ENCODE measurements around the gene BRSK2. TPM values are rescaled to one million over a fixed set of nuclear protein-coding genes. Genes with fewer than 3 reads are reported as not detected.
A peak's percentile ranks its signal among the peaks of the same experiment; 100 is the strongest.

The BRSK2 gene
- total and polyA plus RNA-seq, 4 donors: 0.35 to 0.56 (median 0.52) TPM

- no peak for ATAC-seq (ENCODE audit: insufficient read depth, low FRiP score)
Observed at GRCh38 chr11:1480191-1480554, 90.4 kb downstream of the BRSK2 start.

GRCh38 chr11:1480555-1481482 lies 91.1 kb downstream of the BRSK2 start:
- Histone ChIP-seq H3K4me3 (no peak overlapping the region), H3K9me3 (ENCODE audit: control insufficient read depth in 4 of 4, insufficient read depth in 3 of 4, low read length in 3 of 4) (no peaks in the 10 kb centered on the region), H3K4me1 (ENCODE audit: control insufficient read depth in 5 of 5, insufficient read depth in 5 of 5, low read length in 5 of 5) (peaks cover 0 to 38% (median 2%) of the 10 kb centered on the region in 5 donors), H3K27me3 (ENCODE audit: control insufficient read depth in 3 of 3, insufficient read depth in 3 of 3, low read length in 2 of 3) (no peaks in the 10 kb centered on the region), H3K9ac (ENCODE audit: insufficient read depth in 1 of 2, low read length in 2 of 2) (no peak overlapping the region), H3K27ac (ENCODE audit: low read depth in 1 of 2, low read length in 1 of 2) (peak overlapping the region in 1 of 2 donors; percentile 27), H3K36me3 (ENCODE audit: control insufficient read depth in 4 of 4, insufficient read depth in 4 of 4, low read length in 4 of 4) (peaks cover 3 to 45% (median 13%) of the 10 kb centered on the region in 4 donors)
- no peak for TF ChIP-seq CTCF (IDR thresholded peaks at IDR 0.05; ENCODE audit: control extremely low read depth, extremely low read depth)
- ATAC-seq (ENCODE audit: insufficient read depth, low FRiP score) (no peak), DNase-seq (no peak)
- 93 to 95% methylated on average over 36 of the region's 36 CpGs for WGBS, 2 donors

More at GRCh38 chr11:1480191-1480554, 90.4 kb downstream of the BRSK2 start:
- 85 to 91% methylated on average over 13 of the region's 13 CpGs for WGBS, 2 donors
- peaks cover 3 to 49% (median 18%) of the 10 kb centered on the region in 4 donors for H3K36me3 ChIP-seq (ENCODE audit: control insufficient read depth in 4 of 4, insufficient read depth in 4 of 4, low read length in 4 of 4)
- no peak overlapping the region for H3K9ac ChIP-seq (ENCODE audit: insufficient read depth in 1 of 2, low read length in 2 of 2)
- DNase-seq: no peak
- no peak overlapping the region for H3K4me3 ChIP-seq
- peaks cover 0 to 33% (median 0%) of the 10 kb centered on the region in 5 donors for H3K4me1 ChIP-seq (ENCODE audit: control insufficient read depth in 5 of 5, insufficient read depth in 5 of 5, low read length in 5 of 5)
- no peak for TF ChIP-seq CTCF (IDR thresholded peaks at IDR 0.05; ENCODE audit: control extremely low read depth, extremely low read depth)
- no peak overlapping the region for H3K27ac ChIP-seq (ENCODE audit: low read depth in 1 of 2, low read length in 1 of 2)
- no peaks in the 10 kb centered on the region for H3K9me3 ChIP-seq (ENCODE audit: control insufficient read depth in 4 of 4, insufficient read depth in 3 of 4, low read length in 3 of 4)
- H3K27me3 ChIP-seq (ENCODE audit: control insufficient read depth in 3 of 3, insufficient read depth in 3 of 3, low read length in 2 of 3): no peaks in the 10 kb centered on the region

GRCh38 chr11:1481483-1481825 lies 91.7 kb downstream of the BRSK2 start:
- Histone ChIP-seq H3K4me1 (ENCODE audit: control insufficient read depth in 5 of 5, insufficient read depth in 5 of 5, low read length in 5 of 5) (peaks cover 0 to 44% (median 8%) of the 10 kb centered on the region in 5 donors), H3K36me3 (ENCODE audit: control insufficient read depth in 4 of 4, insufficient read depth in 4 of 4, low read length in 4 of 4) (peaks cover 3 to 44% (median 13%) of the 10 kb centered on the region in 4 donors), H3K9ac (ENCODE audit: insufficient read depth in 1 of 2, low read length in 2 of 2) (no peak overlapping the region), H3K27me3 (ENCODE audit: control insufficient read depth in 3 of 3, insufficient read depth in 3 of 3, low read length in 2 of 3) (no peaks in the 10 kb centered on the region), H3K27ac (ENCODE audit: low read depth in 1 of 2, low read length in 1 of 2) (peak overlapping the region in 1 of 2 donors; percentile 27), H3K4me3 (no peak overlapping the region), H3K9me3 (ENCODE audit: control insufficient read depth in 4 of 4, insufficient read depth in 3 of 4, low read length in 3 of 4) (no peaks in the 10 kb centered on the region)
- WGBS, 2 donors: 85 to 93% methylated on average over 2 of the region's 2 CpGs
- no peak for ATAC-seq (ENCODE audit: insufficient read depth, low FRiP score)
- TF ChIP-seq CTCF (IDR thresholded peaks at IDR 0.05; ENCODE audit: control extremely low read depth, extremely low read depth): no peak
- DNase-seq: no peak

Measured in lung (tissue), 12 donors.